AG04449 (cell line): ENCODE data around the gene CAVIN1.
A peak's percentile ranks its signal among the peaks of the same experiment; 100 is the strongest.

Experiments used
- CTCF ChIA-PET: fragments of 350-600 bp; formaldehyde crosslinking; extraction: SDS; loops from one replicate; lab custom pipeline; 2021; ENCODE audit warnings: antibody characterized with exemption; lab: Yijun Ruan, JAX
- POLR2A ChIA-PET: fragments of 400-600, 350-600 bp; formaldehyde crosslinking; extraction: SDS; loops from one replicate; lab custom pipeline; 2020; ENCODE audit warnings: antibody characterized with exemption, inconsistent platforms; lab: Yijun Ruan, JAX
- DNase-seq: peaks from one replicate; pipeline ENCODE4 v3.0.0-alpha.2; 2010; ENCODE audit warnings: low read depth, low spot score
- H3K4me3 ChIP-seq: 2 replicates; pipeline ENCODE4 v1.5.1; 2011; ENCODE audit warnings: low read depth, mild to moderate bottlenecking, control low read depth, low read length
- CTCF ChIP-seq: IDR thresholded peaks from one replicate; pipeline ENCODE4 v1.5.1; 2011; ENCODE audit warnings: mild to moderate bottlenecking, moderate library complexity, low read length, control low read depth, inconsistent platforms; ENCODE audit not compliant: insufficient read depth; ENCODE audit errors: missing control alignments

The CAVIN1 gene

GRCh38 chr17:42422958-42423712 is at the start of gene CAVIN1:
Gene CAVIN1 (minus strand): TSS chr17:42423256. CDS start chr17:42423097, 159 bp downstream.
- DNase-seq, result peak; percentile 92
- no peak for TF ChIP-seq CTCF
- ChIA-PET POLR2A (interaction anchor here (0.5 to 5.3 kb wide), 36 partner anchors 8 to 378 kb away, joined by 3 to 121 read pairs (median 6); partner anchors contain the start of genes NAGLU, PSMC3IP and STAT3), CTCF (interaction anchor here (0.7 to 2.3 kb wide), 9 partner anchors 11 to 104 kb away, joined by 3 to 26 read pairs (median 5); no protein-coding TSS in a partner anchor)
- H3K4me3 ChIP-seq, result peak within 1 kb of the TSS; percentile 100

- TF ChIP-seq CTCF, result no peak
- DNase-seq, result no peak
- no peak overlapping the region for H3K4me3 ChIP-seq
- ChIA-PET POLR2A (no interaction called here), CTCF (interaction anchor here (1.3 to 1.6 kb wide), 3 partner anchors 8 to 50 kb away, joined by 3 to 7 read pairs (median 3); no protein-coding TSS in a partner anchor)
Measured at GRCh38 chr17:42467889-42468288, 44.8 kb upstream of the CAVIN1 start.

- H3K4me3 ChIP-seq, result no peak overlapping the region
- no peak for TF ChIP-seq CTCF
- ChIA-PET POLR2A (interaction anchor here (0.6 kb wide), 1 partner anchor 44 kb away, joined by 3 read pairs; no protein-coding TSS in a partner anchor), CTCF (interaction anchor here (1.3 kb wide), 2 partner anchors 23 to 54 kb away, joined by 4 to 5 read pairs; no protein-coding TSS in a partner anchor)
- no peak for DNase-seq
Measured at GRCh38 chr17:42463976-42464400, 40.9 kb upstream of the CAVIN1 start.

- no peak for TF ChIP-seq CTCF
- peak overlapping the region; percentile 78; the same call in 1 of the 2 replicates for H3K4me3 ChIP-seq
- ChIA-PET CTCF (interaction anchor here (1.1 to 1.7 kb wide), 9 partner anchors 8 to 148 kb away, joined by 3 to 9 read pairs (median 5); no protein-coding TSS in a partner anchor), POLR2A (interaction anchor here (1.5 kb wide), 1 partner anchor 37 kb away, joined by 7 read pairs; the partner anchor contains the start of gene CAVIN1)
- no peak for DNase-seq
Measured at GRCh38 chr17:42460371-42460770, 37.3 kb upstream of the CAVIN1 start.

- POLR2A ChIA-PET, result interaction anchor here (0.5 to 1.5 kb wide), 2 partner anchors 37 to 38 kb away, joined by 3 to 7 read pairs; partner anchors contain the start of gene CAVIN1
- no peak for DNase-seq
- H3K4me3 ChIP-seq, result peak overlapping the region; percentile 78
- TF ChIP-seq CTCF, result no peak
- CTCF ChIA-PET, result interaction anchor here (0.9 to 1.7 kb wide), 9 partner anchors 9 to 147 kb away, joined by 3 to 9 read pairs (median 5); no protein-coding TSS in a partner anchor
Measured at GRCh38 chr17:42459801-42460281, 36.8 kb upstream of the CAVIN1 start.
